Measurements from ENCODE around the gene UBXN2A.
"Not testable (repeated sequence)": the region's sequence is repeated elsewhere in the genome, so short reads cannot be mapped to it uniquely, and the experiment has no call there.

The UBXN2A gene

DNA sequence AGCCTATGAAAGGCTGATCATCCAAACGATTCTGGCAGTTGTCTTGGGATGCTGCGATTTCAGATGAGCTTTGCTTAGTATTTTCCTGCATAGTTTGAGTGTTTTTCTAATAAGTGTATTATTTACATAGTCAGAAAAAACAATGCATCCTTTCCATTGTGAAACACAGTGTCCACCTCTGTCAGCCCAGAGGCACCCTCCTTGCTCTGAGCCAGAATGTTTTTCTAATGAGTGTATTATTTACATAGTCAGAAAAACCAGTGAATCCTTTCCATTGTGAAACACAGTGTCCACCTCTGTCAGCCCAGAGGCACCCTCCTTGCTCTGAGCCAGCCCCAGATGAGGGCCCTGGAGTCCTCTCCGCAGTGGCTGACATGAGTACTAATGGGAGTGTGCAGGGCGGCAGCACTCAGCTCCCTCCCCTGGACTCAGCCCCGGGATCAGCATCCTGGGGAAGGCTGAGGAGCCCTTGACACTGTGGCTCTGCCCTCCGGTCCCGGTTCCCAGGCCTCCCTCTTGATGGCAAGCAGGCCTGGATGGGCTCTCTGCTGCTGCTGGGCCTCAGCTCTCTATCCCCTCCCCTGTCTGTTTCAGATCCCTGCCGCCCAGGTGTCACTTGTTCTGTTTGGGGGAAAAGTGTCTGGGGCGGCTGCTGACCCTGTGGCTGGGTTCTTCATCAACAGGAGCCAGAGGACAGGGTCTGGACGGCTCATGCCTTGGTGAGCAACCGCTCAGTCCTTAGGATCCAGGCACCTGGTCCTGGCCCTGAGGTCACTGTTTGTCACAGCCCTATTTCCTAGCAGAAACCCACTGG is 75.5 kb downstream of the UBXN2A start:
- no peak for DNase-seq

- DNase-seq = no peak
These were observed 76.1 kb downstream of the UBXN2A start for GRCh38 chr2:24016376-24016761.

GRCh38 chr2:24016853-24017703 is 76.8 kb downstream of the UBXN2A start:
- DNase-seq = no peak

GRCh38 chr2:24017711-24018110 is 77.4 kb downstream of the UBXN2A start:
- DNase-seq = no peak

DNA sequence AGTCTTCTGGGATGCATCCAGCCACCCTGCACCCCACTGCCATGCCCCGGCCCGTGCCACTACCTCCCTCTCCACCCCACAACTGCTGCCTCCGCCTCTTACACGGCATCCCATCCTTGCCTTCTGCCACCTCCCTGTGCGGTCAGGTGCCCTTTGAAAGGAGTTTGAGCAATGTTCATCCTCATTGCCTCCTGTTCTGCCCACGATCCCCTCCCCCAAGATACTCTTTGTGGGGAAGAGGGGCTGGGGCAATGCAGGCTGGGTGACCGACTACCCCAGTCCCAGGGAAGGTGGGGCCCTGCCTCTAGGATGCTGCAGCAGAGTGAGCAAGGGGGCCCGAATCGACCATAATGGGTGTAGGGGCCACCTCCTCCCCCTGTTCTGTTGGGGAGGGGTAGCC is 78.0 kb downstream of the UBXN2A start:
- DNase-seq = no peak

DNA sequence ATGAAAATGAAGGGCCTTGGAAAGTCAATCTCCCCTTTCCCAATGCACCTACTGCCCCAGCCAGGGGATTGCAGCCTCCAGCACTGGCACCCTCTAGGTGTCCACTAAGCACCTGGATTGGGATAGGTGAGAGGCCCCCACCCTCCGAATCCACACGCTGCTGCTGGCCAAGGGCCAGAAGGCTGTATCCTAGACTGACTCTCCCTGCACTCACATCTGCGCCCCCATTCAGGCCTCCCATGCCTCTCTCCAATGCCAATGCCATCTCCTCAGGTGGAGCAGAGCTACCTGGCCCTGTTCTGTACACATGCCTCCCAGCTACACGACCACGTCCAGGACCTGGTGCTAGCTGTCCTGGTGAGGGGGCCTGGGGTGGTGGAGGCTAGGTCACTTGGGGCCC is 79.5 kb downstream of the UBXN2A start:
- no peak for DNase-seq

- no peak for DNase-seq
These were observed 80.0 kb downstream of the UBXN2A start for GRCh38 chr2:24020244-24020643.

DNA sequence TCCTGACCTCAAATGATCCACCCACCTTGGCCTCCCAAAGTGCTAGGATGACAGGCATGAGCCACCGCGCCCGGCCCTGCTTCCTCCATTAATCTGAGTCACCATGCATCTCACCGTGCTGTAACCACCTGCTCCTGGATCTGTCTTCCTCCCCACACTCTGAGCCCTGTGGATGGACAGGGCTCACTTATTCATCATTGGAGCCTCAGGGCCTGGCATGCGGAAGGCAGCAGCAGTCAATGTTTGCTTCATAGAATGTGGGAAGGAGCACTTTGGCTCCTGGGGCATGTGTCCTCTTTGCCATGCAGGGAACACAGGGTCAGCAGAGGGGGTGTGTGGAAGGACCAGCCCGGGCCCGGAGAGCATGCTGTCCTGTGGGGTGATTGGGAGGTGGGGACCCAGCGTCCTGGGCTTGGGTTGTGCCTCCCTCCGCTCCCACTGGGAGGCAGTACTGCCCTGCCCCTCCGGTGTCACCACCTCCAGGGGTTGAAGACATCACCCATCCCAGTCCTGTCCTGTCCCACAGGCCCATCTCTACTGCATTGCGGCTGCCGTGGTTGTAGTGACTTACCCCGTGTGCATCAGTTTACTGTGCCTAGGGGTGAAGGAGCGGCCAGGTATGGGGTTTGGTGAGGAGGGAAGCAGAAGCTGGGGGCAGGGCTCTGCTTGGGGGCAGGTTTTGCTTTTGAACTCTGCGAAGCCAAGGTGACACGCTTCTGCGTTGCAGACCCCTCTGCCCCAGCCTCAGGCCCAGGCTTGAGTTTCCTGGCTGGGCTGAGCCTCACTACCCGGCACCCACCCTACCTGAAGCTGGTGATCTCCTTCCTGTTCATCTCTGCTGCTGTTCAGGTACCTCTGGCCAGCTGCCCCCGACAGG is 81.1 kb downstream of the UBXN2A start:
- no peak for DNase-seq

DNA sequence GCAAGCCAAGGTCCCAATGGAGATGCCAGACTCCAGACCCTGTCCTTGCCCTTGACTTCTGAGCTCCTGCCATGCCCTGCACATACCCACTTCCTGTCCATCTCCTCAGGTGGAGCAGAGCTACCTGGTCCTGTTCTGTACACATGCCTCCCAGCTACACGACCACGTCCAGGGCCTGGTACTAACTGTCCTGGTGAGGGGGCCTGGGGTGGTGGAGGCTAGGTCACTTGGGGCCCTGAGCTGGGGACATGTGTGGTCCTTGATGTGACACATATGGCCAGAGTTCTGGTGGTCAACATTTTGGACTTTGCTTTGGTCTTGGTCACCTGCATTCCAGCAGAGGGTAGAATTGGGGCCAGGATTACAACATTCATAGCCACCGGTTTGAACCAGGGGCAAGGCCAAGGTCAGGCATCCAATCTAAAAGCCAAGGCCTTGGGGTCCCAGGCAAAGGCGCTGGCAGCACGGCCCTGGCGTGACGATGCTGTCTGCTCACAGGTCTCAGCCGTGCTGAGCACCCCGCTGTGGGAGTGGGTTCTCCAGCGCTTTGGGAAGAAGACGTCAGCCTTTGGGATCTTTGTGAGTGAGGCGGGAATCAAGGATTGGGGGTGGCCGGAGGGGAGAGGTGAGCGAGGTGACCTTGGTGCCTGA is 82.2 kb downstream of the UBXN2A start:
- DNase-seq = no peak

GRCh38 chr2:24022975-24023575 is 82.8 kb downstream of the UBXN2A start:
- no peak for DNase-seq

DNA sequence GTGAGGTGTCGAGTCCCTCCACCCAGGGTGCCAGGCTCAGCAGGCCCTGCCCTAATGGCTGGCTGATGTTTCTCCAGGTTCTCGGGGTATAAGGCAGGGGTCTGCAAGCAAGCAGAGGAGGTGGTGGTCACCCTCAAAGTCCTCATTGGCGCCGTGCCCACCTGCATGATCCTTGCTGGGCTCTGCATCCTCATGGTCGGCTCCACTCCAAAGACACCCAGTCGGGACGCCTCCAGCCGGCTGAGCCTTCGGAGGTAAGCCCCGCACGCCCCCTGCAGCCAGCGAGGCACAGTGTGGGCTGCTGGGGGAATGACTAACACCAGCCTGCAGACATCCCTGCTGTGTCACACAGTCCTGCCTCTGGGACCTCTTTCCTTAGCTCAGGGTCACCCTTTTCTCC is 83.8 kb downstream of the UBXN2A start:
- DNase-seq = no peak

- no peak for DNase-seq
These were observed 84.9 kb downstream of the UBXN2A start for GRCh38 chr2:24024996-24025663.

- no peak for DNase-seq
These were observed 86.0 kb downstream of the UBXN2A start for GRCh38 chr2:24026233-24026632.

GRCh38 chr2:24038786-24039499 is 98.7 kb downstream of the UBXN2A start:
- DNase-seq = no peak

GRCh38 chr2:24040511-24040910 is 100.2 kb downstream of the UBXN2A start:
- no peak for DNase-seq

GRCh38 chr2:24043133-24043532 is 102.9 kb downstream of the UBXN2A start:
- DNase-seq = not testable (repeated sequence)

DNA sequence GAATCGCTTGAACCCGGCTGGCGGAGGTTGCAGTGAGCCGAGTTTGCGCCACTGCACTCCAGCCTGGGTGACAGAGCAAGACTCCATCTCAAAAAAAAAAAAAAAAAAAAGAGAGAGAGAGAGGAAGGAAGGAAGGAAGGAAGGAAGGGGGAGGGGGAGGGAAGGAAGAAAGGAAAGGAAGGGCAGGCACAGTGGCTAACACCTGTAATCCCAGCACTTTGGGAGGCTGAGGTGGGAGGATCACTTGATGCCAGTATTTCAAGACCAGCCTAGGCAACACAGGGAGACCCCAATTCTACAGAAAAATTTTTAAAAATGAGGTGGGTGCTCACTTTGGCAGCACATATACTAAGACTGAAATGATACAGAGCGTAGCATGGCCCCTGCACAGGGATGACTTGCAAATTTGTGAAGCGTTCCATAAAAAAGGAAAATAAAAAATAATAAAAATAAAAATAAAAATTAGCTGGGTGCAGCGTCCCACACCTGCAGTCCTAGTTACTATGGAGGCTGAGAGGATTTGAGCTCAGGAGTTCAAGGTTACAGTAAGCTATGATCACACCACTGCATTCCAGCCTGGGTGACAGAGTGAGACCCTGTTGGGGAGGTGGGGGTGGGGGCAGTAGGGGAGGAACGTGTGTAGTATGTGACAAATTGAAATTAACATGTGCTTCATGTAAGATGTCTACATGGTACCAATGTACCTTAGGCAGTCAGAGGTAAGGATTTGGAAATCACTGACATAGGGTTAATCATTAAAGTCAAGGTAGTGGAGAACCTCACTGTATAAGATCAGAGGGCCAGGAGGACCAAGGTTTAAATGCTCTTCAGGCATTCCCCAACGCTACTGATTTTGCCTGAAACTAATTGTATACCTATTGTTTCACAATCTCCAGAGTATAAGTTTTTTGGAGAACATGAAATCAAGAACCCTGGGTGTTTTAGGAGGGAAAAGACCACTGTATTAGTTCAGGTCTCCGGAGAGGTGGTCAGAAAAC is 105.5 kb downstream of the UBXN2A start:
- no peak for DNase-seq

GRCh38 chr2:24046599-24046929 is 106.3 kb downstream of the UBXN2A start:
- DNase-seq = no peak

GRCh38 chr2:24046930-24047702 is 106.9 kb downstream of the UBXN2A start, which contains the start of gene WDCP:
Gene WDCP (minus strand): TSS chr2:24047391. CDS start chr2:24039494, 7,897 bp downstream.
- DNase-seq = peak; percentile 87

Measured in activated CD4-positive, alpha-beta T cell treated with anti-CD3 and anti-CD28 coated beads for 1 hour (primary cell).